SJSA1 (cell line): ENCODE data around the gene SCNN1B. TPM values are rescaled to one million over a fixed set of nuclear protein-coding genes. Genes with fewer than 3 reads are reported as not detected.
A peak's percentile ranks its signal among the peaks of the same experiment; 100 is the strongest.

ENCODE experiments used
- DNase-seq, 2 experiments: peaks; one replicate each; pipeline ENCODE4 v3.0.0-alpha.2; 2015 to 2020; ENCODE audit warnings: low spot score in 2 of 2, low read depth in 1 of 2
- H3K27ac ChIP-seq: fragments of 250-450 bp; sonication (Bioruptor Pico); 2 replicates; pipeline ENCODE4 v1.5.1; 2020; ENCODE audit warnings: mild to moderate bottlenecking, moderate library complexity
- H3K27me3 ChIP-seq: fragments of 250-450 bp; sonication (Bioruptor Pico); replicated peaks from 2 replicates; pipeline ENCODE4 v1.5.1; 2020; ENCODE audit warnings: mild to moderate bottlenecking, moderate library complexity
- H3K36me3 ChIP-seq: fragments of 250-450 bp; sonication (Bioruptor Pico); 2 replicates; pipeline ENCODE4 v1.5.1; 2020; ENCODE audit warnings: mild to moderate bottlenecking
- H3K4me1 ChIP-seq: fragments of 250-450 bp; sonication (Bioruptor Pico); replicated peaks from 2 replicates; pipeline ENCODE4 v1.6.1; 2021; ENCODE audit warnings: mild to moderate bottlenecking
- H3K4me3 ChIP-seq: fragments of 250-450 bp; sonication (Bioruptor Pico); 2 replicates; pipeline ENCODE4 v1.5.1; 2020; ENCODE audit warnings: mild to moderate bottlenecking
- H3K9me3 ChIP-seq: fragments of 250-450 bp; sonication (Bioruptor Pico); replicated peaks from 2 replicates; pipeline ENCODE4 v1.5.1; 2020; ENCODE audit warnings: mild to moderate bottlenecking
- total RNA-seq: library from RNA; depleted of rRNA; stranded (reverse); fragments of >200 nt; shearing (Covaris generic); gene quantifications from 2 replicates; pipeline ENCODE4 v1.2.3, GENCODE V29; 2014

SCNN1B gene
- total RNA-seq, 1 experiment from 2014 or later: not detected

DNA sequence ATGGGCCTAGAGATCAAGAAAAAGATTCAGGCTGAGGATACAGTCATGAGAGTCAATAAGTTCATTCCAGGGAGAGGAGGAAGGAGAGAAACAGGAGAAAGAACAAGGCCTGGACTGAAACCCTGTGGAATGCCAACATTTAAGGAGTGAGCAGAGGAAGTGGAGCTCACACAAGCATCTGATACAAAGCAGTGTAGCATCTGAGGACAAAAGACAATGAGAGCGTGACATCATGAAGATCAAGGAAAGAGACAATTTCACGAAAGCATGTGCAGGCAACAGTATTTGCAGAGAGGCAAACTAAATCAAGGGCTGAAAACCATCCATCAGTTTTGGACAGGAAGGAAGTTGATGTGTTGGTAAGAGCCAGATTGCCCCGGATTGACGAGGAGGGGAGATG lies 25.3 kb upstream of the SCNN1B start:
- no peaks in the 10 kb centered on the region for H3K27me3 ChIP-seq
- no peak for DNase-seq
- H3K9me3 ChIP-seq: no peaks in the 10 kb centered on the region
- H3K27ac ChIP-seq: no peak overlapping the region
- H3K36me3 ChIP-seq: no peaks in the 10 kb centered on the region
- H3K4me3 ChIP-seq: no peak overlapping the region
- no peaks in the 10 kb centered on the region for H3K4me1 ChIP-seq

DNA sequence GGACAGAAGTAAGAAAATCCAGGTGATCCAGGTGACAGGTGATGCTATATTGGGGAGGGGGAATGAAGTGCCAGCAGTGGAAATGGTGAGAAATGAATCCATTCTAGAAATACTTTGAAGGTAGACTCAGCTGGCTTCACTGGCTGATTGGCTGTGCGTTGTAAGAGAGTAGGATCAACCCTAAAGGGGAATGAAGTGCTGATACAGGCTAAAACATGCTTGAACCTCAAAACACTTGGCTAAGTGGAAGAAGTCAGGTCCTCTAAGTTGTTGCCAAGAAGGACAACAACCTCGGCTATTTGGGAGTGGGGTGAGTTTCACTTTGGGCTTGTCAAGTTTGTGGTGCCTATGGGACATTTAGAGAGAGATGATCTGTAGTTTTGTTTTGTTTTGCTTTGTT lies 24.1 kb upstream of the SCNN1B start:
- Histone ChIP-seq H3K36me3 (no peaks in the 10 kb centered on the region), H3K27me3 (no peaks in the 10 kb centered on the region), H3K9me3 (no peaks in the 10 kb centered on the region), H3K4me1 (no peaks in the 10 kb centered on the region), H3K27ac (no peak overlapping the region), H3K4me3 (no peak overlapping the region)
- DNase-seq: no peak

DNA sequence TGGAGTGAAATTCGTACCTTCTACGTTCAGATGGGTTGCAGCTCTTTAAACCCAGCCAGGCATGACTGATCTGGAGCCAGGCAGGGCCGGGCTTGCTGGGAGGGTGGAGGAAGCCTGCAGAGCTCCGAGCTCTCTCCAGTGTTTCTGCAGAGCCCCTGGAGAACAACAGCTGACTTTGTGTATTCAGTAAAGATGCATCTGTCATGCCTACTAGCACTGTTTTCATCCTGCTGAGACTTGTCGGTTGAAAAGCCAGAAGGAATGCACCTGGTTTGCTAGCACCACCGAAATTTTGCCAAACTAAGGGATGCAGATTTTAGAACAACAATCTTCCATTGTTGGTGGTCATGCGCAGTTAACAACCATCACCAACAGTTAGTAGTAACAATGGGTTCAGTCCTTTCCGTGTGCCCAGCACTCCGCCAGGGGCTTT lies 22.4 kb upstream of the SCNN1B start:
- no peak for DNase-seq
- no peak overlapping the region for H3K27ac ChIP-seq
- no peaks in the 10 kb centered on the region for H3K27me3 ChIP-seq
- H3K4me1 ChIP-seq: no peaks in the 10 kb centered on the region
- H3K36me3 ChIP-seq: no peaks in the 10 kb centered on the region
- H3K4me3 ChIP-seq: no peak overlapping the region
- H3K9me3 ChIP-seq: no peaks in the 10 kb centered on the region

DNA sequence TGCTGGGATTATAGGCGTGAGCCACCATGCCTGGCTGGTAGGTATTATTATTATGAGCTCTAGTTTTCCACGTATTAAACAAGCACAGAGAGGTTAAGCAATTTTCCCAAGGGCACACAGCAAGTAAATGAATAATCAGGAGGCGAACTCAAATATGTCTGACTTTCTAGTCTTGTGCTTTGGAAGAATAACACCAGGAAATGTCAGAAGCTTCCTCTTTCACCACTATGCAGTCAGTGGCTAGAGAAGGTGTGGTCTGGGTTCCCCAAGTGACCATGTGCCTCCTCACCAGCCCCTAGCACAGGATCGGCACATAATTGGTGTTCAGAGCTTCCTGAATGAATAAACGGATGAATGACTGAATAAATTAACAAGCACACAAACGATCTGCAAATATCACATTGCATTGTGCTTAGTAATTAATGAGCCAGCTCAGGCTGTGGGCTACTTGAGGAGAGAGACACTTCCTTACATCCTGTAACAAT lies 21.6 kb upstream of the SCNN1B start:
- H3K27me3 ChIP-seq: no peaks in the 10 kb centered on the region
- H3K9me3 ChIP-seq: no peaks in the 10 kb centered on the region
- H3K4me3 ChIP-seq: no peak overlapping the region
- H3K27ac ChIP-seq: no peak overlapping the region
- no peaks in the 10 kb centered on the region for H3K36me3 ChIP-seq
- no peak for DNase-seq
- H3K4me1 ChIP-seq: no peaks in the 10 kb centered on the region

DNA sequence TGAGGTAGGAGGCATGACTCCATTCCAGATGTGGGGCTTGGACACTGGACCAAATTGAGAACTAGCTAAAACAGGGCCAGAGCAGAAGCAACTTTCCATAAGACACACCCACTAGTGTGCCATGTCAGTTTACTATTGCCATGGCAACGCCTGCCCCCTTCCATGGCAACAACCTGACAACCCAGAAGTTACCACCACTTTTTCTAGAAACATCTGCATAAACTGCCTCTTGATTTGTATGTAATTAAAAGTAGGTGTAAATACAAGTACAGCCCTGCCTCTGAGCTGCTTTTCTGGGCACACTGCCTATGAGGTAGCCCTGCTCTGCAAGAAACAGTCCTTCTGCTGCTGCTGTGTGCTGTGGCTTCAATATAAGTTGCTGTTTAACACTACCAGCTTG lies 19.5 kb upstream of the SCNN1B start:
- no peak overlapping the region for H3K4me3 ChIP-seq
- no peaks in the 10 kb centered on the region for H3K36me3 ChIP-seq
- DNase-seq: no peak
- no peaks in the 10 kb centered on the region for H3K9me3 ChIP-seq
- no peaks in the 10 kb centered on the region for H3K27me3 ChIP-seq
- no peaks in the 10 kb centered on the region for H3K4me1 ChIP-seq
- H3K27ac ChIP-seq: no peak overlapping the region

DNA sequence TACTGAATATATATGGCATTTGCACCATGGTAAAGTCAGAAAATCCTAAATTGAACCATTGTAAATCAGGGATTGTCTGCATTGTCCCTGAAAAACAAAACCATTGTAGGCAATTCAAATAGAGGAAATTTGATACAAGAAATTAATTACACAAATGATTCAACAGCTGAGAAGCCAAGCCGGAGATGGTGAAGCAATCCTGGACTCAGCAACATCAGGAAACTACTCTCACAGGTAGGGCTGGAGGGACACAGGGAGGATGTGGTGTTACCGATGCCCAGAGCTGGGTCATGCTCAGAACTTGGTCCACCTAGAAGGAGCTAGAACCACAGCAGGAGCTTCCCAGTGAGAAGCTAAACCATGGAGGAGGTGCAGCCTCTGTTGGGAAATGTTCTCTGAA lies 18.5 kb upstream of the SCNN1B start:
- H3K4me3 ChIP-seq: no peak overlapping the region
- no peaks in the 10 kb centered on the region for H3K36me3 ChIP-seq
- H3K4me1 ChIP-seq: no peaks in the 10 kb centered on the region
- no peaks in the 10 kb centered on the region for H3K27me3 ChIP-seq
- H3K27ac ChIP-seq: no peak overlapping the region
- no peaks in the 10 kb centered on the region for H3K9me3 ChIP-seq
- DNase-seq: no peak

DNA sequence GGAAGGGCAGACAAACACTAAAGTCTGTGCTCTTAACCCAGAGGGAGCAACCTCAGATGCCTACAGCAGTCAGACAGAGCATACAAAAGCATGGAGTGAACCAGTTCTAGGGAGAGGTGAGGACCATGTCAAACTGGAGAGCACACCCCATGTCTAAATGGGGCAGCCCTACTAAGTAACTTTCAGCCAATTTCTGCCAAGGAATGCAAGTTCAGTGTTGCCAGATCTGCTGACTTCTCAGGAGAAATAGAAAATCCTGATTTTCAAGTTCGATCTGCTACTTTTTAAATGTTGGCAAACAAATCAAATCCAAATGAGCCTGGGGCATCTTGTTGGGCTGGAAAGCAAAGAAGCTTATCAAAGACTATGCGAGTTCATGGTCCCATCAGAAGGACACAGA lies 17.5 kb upstream of the SCNN1B start:
- H3K4me1 ChIP-seq: no peaks in the 10 kb centered on the region
- DNase-seq: no peak
- no peak overlapping the region for H3K4me3 ChIP-seq
- no peaks in the 10 kb centered on the region for H3K27me3 ChIP-seq
- H3K36me3 ChIP-seq: no peaks in the 10 kb centered on the region
- no peaks in the 10 kb centered on the region for H3K9me3 ChIP-seq
- H3K27ac ChIP-seq: no peak overlapping the region

DNA sequence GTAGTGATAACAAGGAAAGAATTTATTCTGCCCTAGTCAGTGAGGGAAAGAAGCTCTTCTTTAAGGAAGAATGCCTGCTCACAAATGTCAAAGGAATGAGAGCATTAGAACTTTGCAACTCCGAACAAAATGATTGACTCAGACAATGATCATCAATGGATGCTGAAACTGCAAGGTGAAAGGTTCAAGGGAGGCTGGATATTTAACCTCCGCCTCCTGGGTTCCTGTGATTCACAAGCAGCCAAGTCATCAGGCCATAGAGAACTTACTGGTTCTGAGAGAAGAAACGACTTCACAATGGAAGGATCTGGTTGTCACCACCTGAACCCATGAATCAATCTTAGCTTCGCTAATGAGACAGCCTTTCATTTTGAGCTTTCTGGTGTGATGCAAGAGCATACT lies 16.0 kb upstream of the SCNN1B start:
- no peak overlapping the region for H3K27ac ChIP-seq
- H3K27me3 ChIP-seq: no peaks in the 10 kb centered on the region
- no peak for DNase-seq

DNA sequence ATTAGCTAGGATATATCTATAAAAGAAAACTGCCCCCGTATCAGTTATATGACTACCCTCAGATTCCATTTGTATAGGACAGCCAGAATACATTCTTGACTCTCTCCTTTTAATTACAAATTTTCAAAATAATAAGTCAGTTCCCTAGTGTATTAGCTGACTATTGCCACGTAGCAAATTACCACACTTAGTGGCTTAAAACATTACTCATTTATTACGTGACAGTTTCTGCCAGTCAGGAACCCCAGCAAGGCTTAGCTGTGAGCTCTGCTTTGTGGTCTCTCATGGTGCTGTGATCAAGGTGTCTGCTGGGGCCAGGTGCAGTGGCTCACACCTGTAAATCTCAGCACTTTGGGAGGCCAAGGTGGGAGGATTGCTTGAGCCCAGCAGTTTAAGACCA lies 13.9 kb upstream of the SCNN1B start:
- Histone ChIP-seq H3K4me1 (peaks cover 2% of the 10 kb centered on the region), H3K36me3 (no peaks in the 10 kb centered on the region), H3K27ac (no peak overlapping the region), H3K9me3 (no peaks in the 10 kb centered on the region), H3K27me3 (no peaks in the 10 kb centered on the region), H3K4me3 (no peak overlapping the region)
- DNase-seq: no peak

More for the DNA sequence above, 16.0 kb upstream of the SCNN1B start:
- no peak overlapping the region for H3K4me3 ChIP-seq
- H3K4me1 ChIP-seq: no peaks in the 10 kb centered on the region
- no peaks in the 10 kb centered on the region for H3K9me3 ChIP-seq
- no peaks in the 10 kb centered on the region for H3K36me3 ChIP-seq

DNA sequence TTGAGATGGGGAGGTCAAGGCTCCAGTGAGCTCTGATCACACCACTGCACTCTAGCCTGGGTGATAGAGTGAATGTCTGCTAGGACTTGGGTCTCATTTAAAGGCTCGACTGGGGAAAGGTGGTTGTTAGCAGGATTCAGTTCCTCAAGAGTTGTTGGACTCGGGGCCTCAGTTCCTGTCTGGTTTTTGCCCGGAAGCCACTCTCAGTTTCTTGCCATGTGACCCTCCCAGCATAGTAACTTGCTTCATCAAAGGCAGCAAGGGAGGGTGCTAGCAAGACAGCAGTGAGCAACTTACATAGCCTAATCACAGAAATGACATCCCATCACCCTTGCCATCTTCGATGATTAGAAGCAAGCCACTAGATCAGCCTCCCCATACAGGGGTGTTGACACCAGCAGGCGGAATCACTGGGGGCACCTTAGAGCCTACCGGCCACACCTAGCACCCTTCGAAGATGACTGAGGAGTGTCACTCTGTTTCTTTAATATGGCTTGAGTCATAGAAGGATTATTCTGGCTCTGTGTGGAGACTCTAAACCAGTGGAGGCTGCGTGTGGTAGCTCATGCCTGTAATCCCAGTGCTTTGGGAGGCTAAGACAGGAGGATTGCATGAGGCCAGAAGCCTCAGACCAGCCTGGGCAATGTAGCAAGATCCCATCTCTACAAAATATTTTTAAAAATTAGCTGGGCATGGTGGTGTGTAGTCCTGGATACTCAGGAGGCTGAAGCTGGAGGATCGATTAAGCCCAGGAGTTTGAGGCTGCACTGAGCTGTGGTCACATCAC lies 13.2 kb upstream of the SCNN1B start:
- no peaks in the 10 kb centered on the region for H3K36me3 ChIP-seq
- H3K27me3 ChIP-seq: no peaks in the 10 kb centered on the region
- no peak overlapping the region for H3K27ac ChIP-seq
- no peaks in the 10 kb centered on the region for H3K9me3 ChIP-seq
- H3K4me3 ChIP-seq: no peak overlapping the region
- peaks cover 6% of the 10 kb centered on the region for H3K4me1 ChIP-seq
- DNase-seq: no peak

DNA sequence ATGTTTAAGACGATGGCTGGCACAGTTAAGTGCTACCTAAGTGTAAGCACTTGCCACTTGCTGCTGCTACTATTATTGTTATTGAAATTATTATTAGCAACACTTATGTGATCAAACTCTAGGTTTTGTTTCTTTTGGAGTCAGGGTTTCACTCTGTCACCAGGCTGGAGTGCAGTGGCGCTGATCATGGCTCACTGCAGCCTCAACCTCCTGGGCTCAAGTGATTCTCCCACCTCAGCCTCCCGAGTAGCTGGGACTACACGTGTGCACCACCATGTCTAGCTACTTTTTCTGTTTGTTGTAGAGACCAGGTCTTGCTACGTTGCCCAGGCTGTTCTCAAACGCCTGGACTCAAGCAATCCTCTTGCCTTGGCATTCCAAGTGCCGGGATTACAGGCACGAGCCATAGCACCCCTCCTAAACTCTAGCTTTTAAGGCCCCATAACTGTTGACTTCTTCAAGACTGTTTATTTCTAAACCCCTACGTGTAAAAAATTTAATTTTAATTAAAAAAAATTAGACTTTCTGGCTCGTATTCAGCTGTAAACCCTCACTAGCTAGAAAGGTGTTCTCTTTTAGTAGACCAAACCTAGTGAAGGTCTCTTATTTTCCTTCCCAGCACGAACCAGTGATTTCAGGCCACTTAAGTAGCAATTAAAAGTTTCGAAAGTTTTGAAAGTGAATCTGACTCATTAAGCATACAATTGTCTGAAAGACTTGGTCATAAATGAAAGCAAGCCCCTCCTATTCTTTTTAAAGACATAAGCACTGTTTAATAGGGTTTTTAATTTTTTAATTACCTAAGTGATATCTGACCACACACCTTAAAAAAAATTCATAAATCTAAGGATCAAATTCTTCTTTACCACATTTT lies 11.7 kb upstream of the SCNN1B start:
- no peaks in the 10 kb centered on the region for H3K36me3 ChIP-seq
- DNase-seq: no peak

DNA sequence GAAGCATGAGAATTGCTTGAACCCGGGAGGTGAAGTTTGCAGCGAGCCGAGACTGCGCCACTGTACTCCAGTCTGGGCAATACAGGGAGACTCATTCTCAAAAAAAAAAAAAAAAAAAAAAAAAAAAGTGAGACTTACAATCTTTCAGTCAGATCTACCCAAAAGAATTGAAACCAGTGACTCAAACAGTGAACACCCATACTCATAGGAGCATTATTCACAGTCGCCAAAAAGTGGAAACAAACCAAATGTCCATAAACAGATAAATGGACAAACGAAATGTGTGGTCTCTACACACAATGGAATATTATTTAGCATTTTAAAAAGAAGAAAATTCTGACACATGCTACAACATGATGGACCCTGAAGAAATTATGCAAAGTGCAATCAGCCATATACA lies 9.1 kb upstream of the SCNN1B start:
- peaks cover 6% of the 10 kb centered on the region for H3K4me1 ChIP-seq
- H3K36me3 ChIP-seq: no peaks in the 10 kb centered on the region
- H3K27ac ChIP-seq: no peak overlapping the region
- no peak overlapping the region for H3K4me3 ChIP-seq
- DNase-seq: peak in 1 of 2 experiments; percentile 27
- no peaks in the 10 kb centered on the region for H3K9me3 ChIP-seq
- H3K27me3 ChIP-seq: no peaks in the 10 kb centered on the region

More for the DNA sequence above, 11.7 kb upstream of the SCNN1B start:
- H3K4me1 ChIP-seq: peaks cover 6% of the 10 kb centered on the region
- no peaks in the 10 kb centered on the region for H3K9me3 ChIP-seq
- no peaks in the 10 kb centered on the region for H3K27me3 ChIP-seq
- no peak overlapping the region for H3K27ac ChIP-seq
- H3K4me3 ChIP-seq: no peak overlapping the region

DNA sequence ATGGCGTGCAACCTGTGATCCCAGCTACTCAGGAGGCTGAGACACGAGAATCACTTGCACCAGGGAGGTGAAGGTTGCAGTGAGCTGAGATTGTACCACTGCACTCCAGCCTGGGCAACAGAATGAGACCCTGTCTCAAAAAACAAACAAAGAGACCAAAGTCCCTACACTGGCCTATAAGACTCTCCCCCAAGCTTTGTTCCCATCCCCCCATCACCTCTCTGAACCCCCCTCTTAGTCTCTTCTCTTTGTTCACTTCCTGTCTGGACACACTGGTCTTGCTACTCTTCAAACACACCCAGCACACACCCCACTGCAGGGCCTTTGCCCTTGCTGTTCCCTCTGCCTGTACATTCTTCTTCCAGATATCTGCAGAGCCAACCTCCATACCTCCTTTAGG lies 7.8 kb upstream of the SCNN1B start:
- peaks cover 6% of the 10 kb centered on the region for H3K4me1 ChIP-seq
- no peak overlapping the region for H3K27ac ChIP-seq
- DNase-seq: no peak
- H3K36me3 ChIP-seq: no peaks in the 10 kb centered on the region
- no peak overlapping the region for H3K4me3 ChIP-seq
- H3K9me3 ChIP-seq: no peaks in the 10 kb centered on the region
- H3K27me3 ChIP-seq: no peaks in the 10 kb centered on the region

DNA sequence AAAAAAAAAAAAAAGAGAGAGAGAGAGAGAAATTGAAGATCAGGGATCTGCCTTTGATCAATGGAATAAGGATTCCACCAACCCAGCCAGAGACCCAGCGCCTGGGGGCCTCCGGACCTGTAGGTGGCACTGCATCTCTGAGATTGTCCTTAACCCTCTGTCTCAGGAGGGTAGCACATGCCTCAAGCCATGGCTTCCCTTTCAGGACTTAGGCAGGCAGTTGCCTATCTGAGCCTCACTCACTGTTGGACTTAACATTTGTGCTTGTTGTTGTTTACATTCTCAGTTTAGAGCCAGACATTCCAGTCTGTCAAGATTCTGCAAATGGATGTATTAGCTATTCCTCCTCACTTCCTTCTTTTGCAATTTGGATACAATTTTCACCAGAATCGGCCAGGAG lies 5.1 kb upstream of the SCNN1B start:
- no peak for DNase-seq
- no peak overlapping the region for H3K27ac ChIP-seq
- H3K27me3 ChIP-seq: peaks cover 7% of the 10 kb centered on the region; the same call in 1 of the 2 replicates
- H3K9me3 ChIP-seq: no peaks in the 10 kb centered on the region
- H3K36me3 ChIP-seq: no peaks in the 10 kb centered on the region
- peaks cover 6% of the 10 kb centered on the region for H3K4me1 ChIP-seq
- no peak overlapping the region for H3K4me3 ChIP-seq
